ENCODE results near the gene ABCA8. TPM values are rescaled to one million over a fixed set of nuclear protein-coding genes. Genes with fewer than 3 reads are reported as not detected.

Gene ABCA8
- total and polyA plus RNA-seq, 10 of the 15 experiments (the other 5 are each of a cell fraction or from before 2014, with no cell fraction given) = 0.05 to 0.15 TPM; not detected in 8

DNA sequence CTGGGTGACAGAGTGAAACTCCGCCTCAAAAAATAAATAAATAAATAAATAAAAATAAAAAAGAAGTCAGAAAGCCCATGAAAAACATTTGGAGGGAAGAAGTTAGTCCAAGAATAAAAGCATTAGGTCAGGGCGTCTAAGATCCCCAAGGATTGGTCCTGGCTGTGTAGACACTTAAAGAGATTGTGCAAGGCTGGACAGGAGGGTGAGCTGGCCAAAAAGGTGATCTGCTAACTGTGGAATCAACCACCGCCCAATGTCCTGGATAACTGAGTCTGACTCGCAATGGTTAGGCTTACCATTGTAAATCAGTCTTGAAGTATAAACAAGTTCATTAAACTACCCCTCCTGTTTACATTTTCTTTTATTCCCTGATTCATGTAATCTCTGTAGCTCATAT is 8.8 kb upstream of the ABCA8 start:
- Histone ChIP-seq H3K4me3 (no peak overlapping the region), H3K27ac (ENCODE audit: control insufficient read depth, insufficient read depth) (no peak overlapping the region), H3K4me1 (ENCODE audit: control insufficient read depth, insufficient read depth, low read length) (no peaks in the 10 kb centered on the region), H3K36me3 (ENCODE audit: control insufficient read depth in 2 of 2, insufficient read depth in 2 of 2, low read length in 1 of 2) (no peaks in the 10 kb centered on the region), H3K9me3 (replicated peaks; ENCODE audit: control insufficient read depth, insufficient read depth, low read length) (no peaks in the 10 kb centered on the region; the same call in 2 of the 3 replicates), H3K4me2 (ENCODE audit: control insufficient read depth, insufficient read depth) (no peak overlapping the region), H3K27me3 (replicated peaks in 1 of 2; ENCODE audit: control insufficient read depth in 2 of 2, insufficient read depth in 2 of 2, low read length in 1 of 2) (no peaks in the 10 kb centered on the region), H3K9ac (ENCODE audit: control insufficient read depth, insufficient read depth, low read length) (no peak overlapping the region), H3K79me2 (ENCODE audit: control insufficient read depth, insufficient read depth, low read length) (no peaks in the 10 kb centered on the region), H4K20me1 (ENCODE audit: control insufficient read depth, insufficient read depth) (no peaks in the 10 kb centered on the region), H2AFZ (ENCODE audit: control insufficient read depth, low read depth, low read length) (no peak overlapping the region)
- ChIA-PET SMC1A (ENCODE audit: uncharacterized antibody, unreplicated experiment) (interaction anchor here (0.8 kb wide), 1 partner anchor 71 kb away, joined by 3 read pairs; no protein-coding TSS in a partner anchor), RAD21 (ENCODE audit: unreplicated experiment) (no interaction called here), CTCF (no interaction called here), POLR2A (no interaction called here)
- intact Hi-C loops (cut with micrococcal nuclease; ENCODE audit: unreplicated experiment) = no loop called here
- TF ChIP-seq ELK1 (IDR thresholded peaks at IDR 0.05; ENCODE audit: low read depth, low read length) (no peak), NR2F1 (conservative IDR thresholded peaks at IDR 0.05) (no peak), NFYB (IDR thresholded peaks at IDR 0.05; ENCODE audit: insufficient read depth, low read depth, low read length) (no peak), ZNF622 (IDR thresholded peaks at IDR 0.05) (no peak), STAT3 (IDR thresholded peaks at IDR 0.05; ENCODE audit: low read depth, low read length) (no peak), ZSCAN29 (IDR thresholded peaks at IDR 0.05) (no peak), ZNF207 (IDR thresholded peaks at IDR 0.05; ENCODE audit: borderline replicate concordance) (no peak), TAF1 (IDR thresholded peaks at IDR 0.05; ENCODE audit: borderline replicate concordance, low read depth, low read length) (no peak), SIX5 (IDR thresholded peaks at IDR 0.05; ENCODE audit: low read depth, low read length, severe bottlenecking) (no peak), TCF3 (IDR thresholded peaks at IDR 0.05; ENCODE audit: borderline replicate concordance, insufficient read depth, low read depth, low read length) (no peak), EGR1 (IDR thresholded peaks at IDR 0.05; ENCODE audit: borderline replicate concordance in 1 of 2, low read depth in 2 of 2, low read length in 2 of 2) (no peak), ZNF384 (IDR thresholded peaks at IDR 0.05; ENCODE audit: borderline replicate concordance, low read depth, low read length) (no peak), CBFB (IDR thresholded peaks at IDR 0.05; ENCODE audit: low read depth) (no peak), POU2F2 (IDR thresholded peaks at IDR 0.05; ENCODE audit: borderline replicate concordance, low read depth, low read length) (no peak), BACH1 (IDR thresholded peaks at IDR 0.05; ENCODE audit: borderline replicate concordance) (no peak)
- TF ChIP-seq, protein P1, sequence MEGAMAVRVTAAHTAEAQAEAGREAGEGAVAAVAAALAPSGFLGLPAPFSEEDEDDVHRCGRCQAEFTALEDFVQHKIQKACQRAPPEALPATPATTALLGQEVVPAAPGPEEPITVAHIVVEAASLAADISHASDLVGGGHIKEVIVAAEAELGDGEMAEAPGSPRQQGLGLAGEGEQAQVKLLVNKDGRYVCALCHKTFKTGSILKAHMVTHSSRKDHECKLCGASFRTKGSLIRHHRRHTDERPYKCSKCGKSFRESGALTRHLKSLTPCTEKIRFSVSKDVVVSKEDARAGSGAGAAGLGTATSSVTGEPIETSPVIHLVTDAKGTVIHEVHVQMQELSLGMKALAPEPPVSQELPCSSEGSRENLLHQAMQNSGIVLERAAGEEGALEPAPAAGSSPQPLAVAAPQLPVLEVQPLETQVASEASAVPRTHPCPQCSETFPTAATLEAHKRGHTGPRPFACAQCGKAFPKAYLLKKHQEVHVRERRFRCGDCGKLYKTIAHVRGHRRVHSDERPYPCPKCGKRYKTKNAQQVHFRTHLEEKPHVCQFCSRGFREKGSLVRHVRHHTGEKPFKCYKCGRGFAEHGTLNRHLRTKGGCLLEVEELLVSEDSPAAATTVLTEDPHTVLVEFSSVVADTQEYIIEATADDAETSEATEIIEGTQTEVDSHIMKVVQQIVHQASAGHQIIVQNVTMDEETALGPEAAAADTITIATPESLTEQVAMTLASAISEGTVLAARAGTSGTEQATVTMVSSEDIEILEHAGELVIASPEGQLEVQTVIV (IDR thresholded peaks at IDR 0.05; ENCODE audit: borderline replicate concordance, partially characterized antibody) = no peak
- TF ChIP-seq, protein P2, sequence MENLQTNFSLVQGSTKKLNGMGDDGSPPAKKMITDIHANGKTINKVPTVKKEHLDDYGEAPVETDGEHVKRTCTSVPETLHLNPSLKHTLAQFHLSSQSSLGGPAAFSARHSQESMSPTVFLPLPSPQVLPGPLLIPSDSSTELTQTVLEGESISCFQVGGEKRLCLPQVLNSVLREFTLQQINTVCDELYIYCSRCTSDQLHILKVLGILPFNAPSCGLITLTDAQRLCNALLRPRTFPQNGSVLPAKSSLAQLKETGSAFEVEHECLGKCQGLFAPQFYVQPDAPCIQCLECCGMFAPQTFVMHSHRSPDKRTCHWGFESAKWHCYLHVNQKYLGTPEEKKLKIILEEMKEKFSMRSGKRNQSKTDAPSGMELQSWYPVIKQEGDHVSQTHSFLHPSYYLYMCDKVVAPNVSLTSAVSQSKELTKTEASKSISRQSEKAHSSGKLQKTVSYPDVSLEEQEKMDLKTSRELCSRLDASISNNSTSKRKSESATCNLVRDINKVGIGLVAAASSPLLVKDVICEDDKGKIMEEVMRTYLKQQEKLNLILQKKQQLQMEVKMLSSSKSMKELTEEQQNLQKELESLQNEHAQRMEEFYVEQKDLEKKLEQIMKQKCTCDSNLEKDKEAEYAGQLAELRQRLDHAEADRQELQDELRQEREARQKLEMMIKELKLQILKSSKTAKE (IDR thresholded peaks at IDR 0.05; ENCODE audit: low read depth, poor library complexity, severe bottlenecking) = no peak
- in situ Hi-C loops (cut with MboI) = no loop called here
- 36% methylated on average over 4 of the region's 4 CpGs for WGBS (ENCODE audit: insufficient coverage, insufficient replicate concordance, low lambda C conversion rate, missing lambda C conversion rate)
- DNase-seq (ENCODE audit: low read depth, low spot score) (no peak), FAIRE-seq (no peak), ATAC-seq (no peak)
- no TSS peak for BruUV-seq (replicated peaks)

Data from GM12878 (cell line).